Vagina (tissue), 2 donors: ENCODE data around the gene RAB40C. TPM values are rescaled to one million over a fixed set of nuclear protein-coding genes. Genes with fewer than 3 reads are reported as not detected.
A peak's percentile ranks its signal among the peaks of the same experiment; 100 is the strongest.

Experiments
- DNase-seq, 2 donors: peaks; one replicate each; pipeline ENCODE4 v3.0.0-alpha.2; 2017; ENCODE audit errors: extremely low spot score in 2 of 2
- H3K27ac ChIP-seq: fragments of 200-600 bp; sonication (generic); one replicate; pipeline ENCODE4 v1.5.1; 2019
- H3K27me3 ChIP-seq: fragments of 200-600 bp; sonication (generic); one replicate; pipeline ENCODE4 v1.5.1; 2019
- H3K36me3 ChIP-seq, 2 donors: fragments of 200-600 bp; sonication (generic); one replicate each; pipeline ENCODE4 v1.5.1; 2017 to 2019
- H3K4me1 ChIP-seq: fragments of 200-600 bp; sonication (generic); one replicate; pipeline ENCODE4 v1.5.1; 2019
- H3K4me3 ChIP-seq, 2 donors: fragments of 200-600 bp; sonication (generic); 1 replicate in 1 of 2; 2 replicates in 1 of 2; pipeline ENCODE4 v1.5.1; 2016 to 2019
- H3K9me3 ChIP-seq: fragments of 200-600 bp; sonication (generic); one replicate; pipeline ENCODE4 v1.5.1; 2019
- POLR2A ChIP-seq, 2 donors: fragments of 450-650 bp; IDR thresholded peaks; one replicate each; pipeline ENCODE4 v1.6.1; 2017; ENCODE audit warnings: antibody characterized with exemption in 2 of 2, mild to moderate bottlenecking in 2 of 2, moderate library complexity in 2 of 2
- POLR2AphosphoS5 ChIP-seq, 2 donors: sonication (generic); formaldehyde crosslinking; IDR thresholded peaks; one replicate each; pipeline ENCODE4 v1.9.0; 2017; ENCODE audit warnings: antibody characterized with exemption in 2 of 2, mild to moderate bottlenecking in 2 of 2, low read depth in 1 of 2; ENCODE audit not compliant: insufficient read depth in 1 of 2
- intact Hi-C: fragments of 100-400 bp; cut with DNase I; formaldehyde crosslinking; loops from one replicate; pipeline ENCODE4 v1.15.1; 2023
- total RNA-seq: library from RNA; depleted of rRNA; stranded (reverse); fragments of >200 nt; gene quantifications from one replicate; pipeline ENCODE4 v1.2.3, GENCODE V29; 2016
- TF ChIP-seq, protein P1 (sequence below), 3 experiments: fragments of 450-650 bp in 2 of 3; fragments of 200-600 bp in 1 of 3; sonication (generic) in 1 of 3; IDR thresholded peaks; one replicate each; pipeline ENCODE4 v1.5.1; 2017 to 2019; ENCODE audit warnings: antibody characterized with exemption in 3 of 3, mild to moderate bottlenecking in 2 of 3, moderate library complexity in 2 of 3

Gene RAB40C
- total RNA-seq, 1 donor from 2014 or later = 41.3 TPM

GRCh38 chr16:636206-637080 is 46.6 kb downstream of the RAB40C start, which contains the start of gene METTL26:
Gene METTL26, minus strand, starts transcription at chr16:636305. Its CDS starts 15 bp downstream, at chr16:636290.
- TF ChIP-seq, protein P1, sequence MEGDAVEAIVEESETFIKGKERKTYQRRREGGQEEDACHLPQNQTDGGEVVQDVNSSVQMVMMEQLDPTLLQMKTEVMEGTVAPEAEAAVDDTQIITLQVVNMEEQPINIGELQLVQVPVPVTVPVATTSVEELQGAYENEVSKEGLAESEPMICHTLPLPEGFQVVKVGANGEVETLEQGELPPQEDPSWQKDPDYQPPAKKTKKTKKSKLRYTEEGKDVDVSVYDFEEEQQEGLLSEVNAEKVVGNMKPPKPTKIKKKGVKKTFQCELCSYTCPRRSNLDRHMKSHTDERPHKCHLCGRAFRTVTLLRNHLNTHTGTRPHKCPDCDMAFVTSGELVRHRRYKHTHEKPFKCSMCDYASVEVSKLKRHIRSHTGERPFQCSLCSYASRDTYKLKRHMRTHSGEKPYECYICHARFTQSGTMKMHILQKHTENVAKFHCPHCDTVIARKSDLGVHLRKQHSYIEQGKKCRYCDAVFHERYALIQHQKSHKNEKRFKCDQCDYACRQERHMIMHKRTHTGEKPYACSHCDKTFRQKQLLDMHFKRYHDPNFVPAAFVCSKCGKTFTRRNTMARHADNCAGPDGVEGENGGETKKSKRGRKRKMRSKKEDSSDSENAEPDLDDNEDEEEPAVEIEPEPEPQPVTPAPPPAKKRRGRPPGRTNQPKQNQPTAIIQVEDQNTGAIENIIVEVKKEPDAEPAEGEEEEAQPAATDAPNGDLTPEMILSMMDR (IDR thresholded peaks at IDR 0.05) = peak in 1 of 3 experiments; percentile 10
- TF ChIP-seq POLR2AphosphoS5 (IDR thresholded peaks at IDR 0.05; ENCODE audit: insufficient read depth in 1 of 2, low read depth in 1 of 2) = peak; percentile 64 to 90
- peak in 1 of 2 donors; percentile 33 for TF ChIP-seq POLR2A (IDR thresholded peaks at IDR 0.05)
- DNase-seq = peak in 1 of 2 donors; percentile 97
- H3K4me1 ChIP-seq = peaks cover 37% of the 10 kb centered on the region
- no peaks in the 10 kb centered on the region for H3K36me3 ChIP-seq
- H3K27ac ChIP-seq = peak within 1 kb of the TSS; percentile 99
- H3K9me3 ChIP-seq = no peaks in the 10 kb centered on the region
- intact Hi-C loops = no loop called here
- peak within 1 kb of the TSS; percentile 69 to 96 for H3K4me3 ChIP-seq
- H3K27me3 ChIP-seq = no peaks in the 10 kb centered on the region

DNA sequence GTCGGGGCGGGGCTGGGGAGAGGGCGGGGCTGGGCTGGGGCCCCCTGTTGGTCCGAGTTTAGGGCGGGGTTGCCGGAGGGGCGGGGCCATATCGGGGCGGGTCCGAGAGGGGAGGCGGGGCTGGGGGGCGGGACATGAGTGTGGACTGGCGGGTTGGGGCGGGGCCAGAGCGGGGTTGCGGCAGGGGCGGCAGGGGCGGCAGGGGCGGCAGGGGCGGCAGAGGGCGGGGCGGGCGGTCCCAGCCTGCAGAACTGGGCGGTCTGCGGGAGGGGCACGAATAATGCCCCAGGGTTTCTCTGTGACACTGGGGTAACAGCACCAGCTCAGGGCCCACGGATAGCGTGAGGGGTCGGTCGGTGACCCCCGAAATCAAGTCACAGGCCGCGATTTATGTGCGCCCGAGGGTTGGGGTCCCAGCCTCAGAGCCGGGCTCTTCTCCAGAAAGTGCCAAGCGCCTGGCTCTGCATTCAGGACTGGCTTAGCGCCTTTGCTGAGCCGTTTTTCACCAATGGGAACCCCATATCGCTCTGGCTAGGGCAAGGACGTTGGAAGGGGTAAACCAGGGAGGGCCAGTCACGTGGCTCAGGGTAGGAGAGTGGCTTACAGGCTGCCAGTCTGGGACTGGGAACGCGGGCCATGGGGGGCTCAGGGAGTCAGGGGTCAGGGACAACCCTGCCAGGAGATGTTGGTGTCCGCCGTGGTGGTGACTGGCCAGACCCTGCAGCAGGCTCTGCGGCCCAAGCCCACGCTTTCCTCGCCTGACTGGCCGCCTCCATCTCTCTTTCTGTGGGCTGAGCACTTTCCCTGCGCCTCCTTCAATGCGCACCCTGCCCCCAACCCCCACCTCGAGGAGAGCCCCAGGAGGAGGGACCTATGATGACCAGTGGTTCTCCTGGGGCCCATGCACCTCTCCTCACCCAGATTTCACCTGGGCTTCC is 47.5 kb downstream of the RAB40C start:
- no peak for DNase-seq
- peak overlapping the region; percentile 99 for H3K27ac ChIP-seq
- no peaks in the 10 kb centered on the region for H3K9me3 ChIP-seq
- TF ChIP-seq, protein P1 (IDR thresholded peaks at IDR 0.05) = peak in 1 of 3 experiments; percentile 1
- no peak for TF ChIP-seq POLR2AphosphoS5 (IDR thresholded peaks at IDR 0.05; ENCODE audit: insufficient read depth in 1 of 2, low read depth in 1 of 2)
- H3K36me3 ChIP-seq = no peaks in the 10 kb centered on the region
- intact Hi-C loops = no loop called here
- H3K4me3 ChIP-seq = peak overlapping the region; percentile 69 to 96
- H3K27me3 ChIP-seq = no peaks in the 10 kb centered on the region
- peaks cover 38% of the 10 kb centered on the region for H3K4me1 ChIP-seq

- peak overlapping the region in 1 of 2 donors; percentile 96 for H3K4me3 ChIP-seq
- H3K27me3 ChIP-seq = no peaks in the 10 kb centered on the region
- H3K4me1 ChIP-seq = peaks cover 45% of the 10 kb centered on the region
- no peaks in the 10 kb centered on the region for H3K9me3 ChIP-seq
- H3K27ac ChIP-seq = no peak overlapping the region
- intact Hi-C loops = no loop called here
- H3K36me3 ChIP-seq = no peaks in the 10 kb centered on the region
- no peak for DNase-seq
- TF ChIP-seq POLR2AphosphoS5 (IDR thresholded peaks at IDR 0.05; ENCODE audit: insufficient read depth in 1 of 2, low read depth in 1 of 2) = no peak
- TF ChIP-seq, protein P1 (IDR thresholded peaks at IDR 0.05) = no peak
- TF ChIP-seq POLR2A (IDR thresholded peaks at IDR 0.05) = no peak
These were observed 48.2 kb downstream of the RAB40C start for GRCh38 chr16:638034-638543.

DNA sequence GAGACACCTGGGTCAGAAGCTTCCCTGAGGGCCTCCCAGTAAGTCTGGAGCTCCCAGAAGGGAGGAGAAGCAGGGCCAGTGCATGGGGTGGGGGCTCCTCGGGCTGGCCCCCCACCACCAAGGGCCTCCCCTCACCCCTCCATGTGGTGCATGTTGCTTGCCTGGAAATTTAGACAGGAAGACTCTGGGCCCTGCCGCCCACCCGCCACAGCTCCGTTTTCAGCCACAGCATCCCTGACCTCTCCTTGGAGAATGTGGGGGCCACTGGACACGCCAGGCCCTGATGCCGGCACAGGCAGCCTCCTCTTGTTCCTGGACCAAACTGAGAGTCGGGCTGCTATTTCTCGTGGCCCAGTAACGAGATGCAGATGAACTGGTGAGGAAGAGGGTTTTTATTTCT is 49.0 kb downstream of the RAB40C start:
- TF ChIP-seq POLR2AphosphoS5 (IDR thresholded peaks at IDR 0.05; ENCODE audit: insufficient read depth in 1 of 2, low read depth in 1 of 2) (no peak), POLR2A (IDR thresholded peaks at IDR 0.05) (no peak)
- TF ChIP-seq, protein P1 (IDR thresholded peaks at IDR 0.05) = no peak
- DNase-seq = no peak
- Histone ChIP-seq H3K27ac (no peak overlapping the region), H3K9me3 (no peaks in the 10 kb centered on the region), H3K27me3 (no peaks in the 10 kb centered on the region), H3K4me1 (peaks cover 52% of the 10 kb centered on the region), H3K4me3 (no peak overlapping the region), H3K36me3 (no peaks in the 10 kb centered on the region)
- intact Hi-C loops = no loop called here
